H9 (cell line): ENCODE results near the gene MFSD6. TPM values are rescaled to one million over a fixed set of nuclear protein-coding genes. Genes with fewer than 3 reads are reported as not detected.

Source experiments
- DNase-seq: peaks from one replicate; pipeline ENCODE4 v3.0.0-alpha.2; 2017
- H2AFZ ChIP-seq: one replicate; pipeline ENCODE4 v1.6.1; 2013; ENCODE audit warnings: mild to moderate bottlenecking, low read length, control low read depth, moderate library complexity
- H2AK5ac ChIP-seq: 2 replicates; pipeline ENCODE4 v1.6.1; 2013; ENCODE audit warnings: low read length, control low read depth, mixed read lengths; ENCODE audit not compliant: insufficient read length
- H2BK120ac ChIP-seq: one replicate; pipeline ENCODE4 v1.6.1; 2013; ENCODE audit warnings: low read depth, mild to moderate bottlenecking, low read length, control low read depth, inconsistent platforms; ENCODE audit not compliant: poor library complexity, severe bottlenecking
- H2BK12ac ChIP-seq: 2 replicates; pipeline ENCODE4 v1.6.1; 2013; ENCODE audit warnings: low read length, control low read depth, mixed read lengths, low read depth; ENCODE audit not compliant: insufficient read length
- H2BK15ac ChIP-seq: 2 replicates; pipeline ENCODE4 v1.6.1; 2013; ENCODE audit warnings: low read depth, low read length, control low read depth
- H2BK20ac ChIP-seq: one replicate; pipeline ENCODE4 v1.6.1; 2013; ENCODE audit warnings: low read depth, mild to moderate bottlenecking, low read length, control low read depth, inconsistent platforms; ENCODE audit not compliant: poor library complexity, severe bottlenecking
- H2BK5ac ChIP-seq: 2 replicates; pipeline ENCODE4 v1.6.1; 2013; ENCODE audit warnings: low read length, control low read depth, mixed read lengths; ENCODE audit not compliant: insufficient read length
- H3K14ac ChIP-seq: 2 replicates; pipeline ENCODE4 v1.6.1; 2013; ENCODE audit warnings: low read length, control low read depth; ENCODE audit not compliant: insufficient read depth
- H3K18ac ChIP-seq: 2 replicates; pipeline ENCODE4 v1.6.1; 2013; ENCODE audit warnings: low read depth, mild to moderate bottlenecking, mixed read lengths, low read length, control low read depth; ENCODE audit not compliant: insufficient read length
- H3K23ac ChIP-seq: 2 replicates; pipeline ENCODE4 v1.6.1; 2013; ENCODE audit warnings: low read length, control low read depth, mixed read lengths, low read depth; ENCODE audit not compliant: insufficient read length
- H3K23me2 ChIP-seq: 2 replicates; pipeline ENCODE4 v1.6.1; 2013; ENCODE audit warnings: low read depth, mild to moderate bottlenecking, mixed read lengths, low read length, control low read depth; ENCODE audit not compliant: insufficient read length, poor library complexity, severe bottlenecking
- H3K27ac ChIP-seq: 2 replicates; pipeline ENCODE4 v1.5.1; 2013; ENCODE audit warnings: low read length, control low read depth, mixed read lengths, low read depth; ENCODE audit not compliant: insufficient read length
- H3K27me3 ChIP-seq: 2 replicates; pipeline ENCODE4 v1.6.1; 2013; ENCODE audit warnings: low read length, control low read depth, inconsistent platforms; ENCODE audit not compliant: insufficient read depth
- H3K4ac ChIP-seq: 2 replicates; pipeline ENCODE4 v1.6.1; 2013; ENCODE audit warnings: low read depth, mild to moderate bottlenecking, control low read depth, inconsistent platforms, low read length, moderate library complexity
- H3K4me1 ChIP-seq: 2 replicates; pipeline ENCODE4 v1.6.1; 2013; ENCODE audit warnings: low read length, control low read depth, inconsistent platforms; ENCODE audit not compliant: insufficient read depth
- H3K4me2 ChIP-seq: 2 replicates; pipeline ENCODE4 v1.6.1; 2013; ENCODE audit warnings: low read length, control low read depth, mixed read lengths; ENCODE audit not compliant: insufficient read length, insufficient read depth
- H3K56ac ChIP-seq: 2 replicates; pipeline ENCODE4 v1.6.1; 2013; ENCODE audit warnings: low read depth, mild to moderate bottlenecking, mixed read lengths, low read length, control low read depth; ENCODE audit not compliant: insufficient read length
- H3K79me1 ChIP-seq: 2 replicates; pipeline ENCODE4 v1.6.1; 2013; ENCODE audit warnings: low read depth, mild to moderate bottlenecking, moderate library complexity, low read length, control low read depth, inconsistent platforms; ENCODE audit not compliant: insufficient read depth, poor library complexity, severe bottlenecking
- H3K79me2 ChIP-seq: 2 replicates; pipeline ENCODE4 v1.6.1; 2013; ENCODE audit warnings: low read length, control low read depth, inconsistent platforms; ENCODE audit not compliant: insufficient read depth
- H3K9ac ChIP-seq: 2 replicates; pipeline ENCODE4 v1.6.1; 2013; ENCODE audit warnings: low read length, control low read depth, mixed read lengths; ENCODE audit not compliant: insufficient read length; ENCODE audit errors: extremely low read depth
- H3K9me3 ChIP-seq: one replicate; pipeline ENCODE4 v1.6.1; 2013; ENCODE audit warnings: low read depth, low read length, inconsistent platforms; ENCODE audit not compliant: control insufficient read depth
- H3T11ph ChIP-seq: one replicate; pipeline ENCODE4 v1.6.1; 2013; ENCODE audit warnings: mild to moderate bottlenecking, low read length, control low read depth, inconsistent platforms
- H4K20me1 ChIP-seq: one replicate; pipeline ENCODE4 v1.6.1; 2013; ENCODE audit not compliant: control insufficient read depth, insufficient read length, insufficient read depth
- H4K5ac ChIP-seq: 2 replicates; pipeline ENCODE4 v1.6.1; 2013; ENCODE audit warnings: low read depth, mild to moderate bottlenecking, mixed read lengths, low read length, control low read depth; ENCODE audit not compliant: insufficient read length
- H4K8ac ChIP-seq: replicated peaks from 2 replicates; pipeline ENCODE4 v1.6.1; 2013; ENCODE audit warnings: low read length, control low read depth, mixed read lengths, low read depth; ENCODE audit not compliant: insufficient read length
- H4K91ac ChIP-seq: 2 replicates; pipeline ENCODE4 v1.6.1; 2013; ENCODE audit warnings: low read depth, mild to moderate bottlenecking, moderate library complexity, mixed read lengths, low read length, control low read depth; ENCODE audit not compliant: insufficient read length
- H3K27ac Mint-ChIP-seq, 3 experiments: 2 replicates in 2 of 3; 3 replicates in 1 of 3; pipeline ENCODE4 v1.8.0; 2020 to 2021; ENCODE audit warnings: mixed read lengths in 3 of 3, mild to moderate bottlenecking in 1 of 3, moderate library complexity in 1 of 3
- H3K27me3 Mint-ChIP-seq: 2 replicates; pipeline ENCODE4 v1.8.0; 2021; ENCODE audit warnings: low read depth, mild to moderate bottlenecking, moderate library complexity, mixed read lengths
- H3K36me3 Mint-ChIP-seq, 3 experiments: 2 replicates in 2 of 3; 3 replicates in 1 of 3; pipeline ENCODE4 v1.8.0; 2020 to 2021; ENCODE audit warnings: low read depth in 3 of 3, mixed read lengths in 3 of 3; ENCODE audit not compliant: insufficient read depth in 1 of 3
- H3K4me1 Mint-ChIP-seq, 2 experiments: 2 replicates each; pipeline ENCODE4 v1.8.0; 2020; ENCODE audit warnings: mixed read lengths in 2 of 2
- H3K4me3 Mint-ChIP-seq, 2 experiments: 2 replicates in 1 of 2; 3 replicates in 1 of 2; pipeline ENCODE4 v1.8.0; 2020 to 2021; ENCODE audit warnings: mild to moderate bottlenecking in 2 of 2, mixed read lengths in 2 of 2, moderate library complexity in 1 of 2
- H3K9me3 Mint-ChIP-seq, 2 experiments: 2 replicates in 1 of 2; 3 replicates in 1 of 2; pipeline ENCODE4 v1.8.0; 2020; ENCODE audit warnings: mild to moderate bottlenecking in 2 of 2, mixed read lengths in 2 of 2, moderate library complexity in 1 of 2
- CTCF ChIP-seq: fragments of 200-600 bp; sonication (generic); conservative IDR thresholded peaks from 3 replicates; pipeline ENCODE4 v1.8.0; 2021; ENCODE audit warnings: antibody characterized with exemption, mild to moderate bottlenecking
- WGBS: extraction: QIAGEN DNeasy Blood & Tissue Kit; methylation state at CpG from one replicate; pipeline ENCODE4 v1.1.7; 2013; ENCODE audit warnings: missing lambda C conversion rate, low lambda C conversion rate, mixed read lengths; ENCODE audit not compliant: insufficient read length; ENCODE audit errors: extremely low coverage; 5-methylcytosine and 5-hydroxymethylcytosine counted together
- total RNA-seq: library from RNA; stranded (reverse); gene quantifications from 2 replicates; pipeline ENCODE4 v1.2.1, GENCODE V29; 2021

MFSD6 gene
- total RNA-seq, 1 experiment from 2014 or later: 4.0 TPM

GRCh38 chr2:190526105-190526750 lies 118.1 kb downstream of the MFSD6 start:
- Histone ChIP-seq H3K79me2 (no peaks in the 10 kb centered on the region), H2BK15ac (no peak overlapping the region), H3T11ph (no peak overlapping the region), H2AFZ (no peak overlapping the region), H2BK12ac (no peak overlapping the region), H3K4me2 (no peak overlapping the region), H3K23me2 (no peaks in the 10 kb centered on the region), H2AK5ac (no peak overlapping the region), H3K23ac (no peak overlapping the region), H3K79me1 (no peaks in the 10 kb centered on the region), H3K56ac (no peak overlapping the region), H3K4ac (no peak overlapping the region), H3K14ac (no peak overlapping the region), H4K20me1 (no peaks in the 10 kb centered on the region), H4K5ac (no peak overlapping the region), H2BK20ac (no peak overlapping the region), H3K9ac (no peak overlapping the region), H2BK120ac (no peak overlapping the region), H3K9me3 (no peaks in the 10 kb centered on the region), H2BK5ac (no peak overlapping the region), H3K18ac (no peak overlapping the region), H3K27me3 (no peaks in the 10 kb centered on the region), H3K27ac (no peak overlapping the region), H3K4me1 (no peaks in the 10 kb centered on the region; the same call in 1 of the 2 replicates), H4K91ac (no peak overlapping the region), H4K8ac (no peak overlapping the region)
- Mint-ChIP-seq H3K9me3 (no peaks in the 10 kb centered on the region), H3K27me3 (no peaks in the 10 kb centered on the region), H3K27ac (no peak overlapping the region), H3K4me3 (no peak overlapping the region), H3K36me3 (no peaks in the 10 kb centered on the region; a peak in 2 of 7 replicates), H3K4me1 (peaks cover 18 to 20% of the 10 kb centered on the region in 2 experiments)
- TF ChIP-seq CTCF: no peak
- no peak for DNase-seq
- WGBS: no CpG with 5 or more reads among the region's 4 CpGs
